ENCODE data around the gene SYT13.

Gene SYT13

GRCh38 chr11:45305874-45306623, 19.9 kb upstream of the SYT13 start:
- TF ChIP-seq PPARA (CRISPR knock-in tag; IDR thresholded peaks at IDR 0.05; ENCODE audit: borderline replicate concordance): no peak
- TF ChIP-seq TCF4 (CRISPR knock-in tag; IDR thresholded peaks at IDR 0.05; ENCODE audit: borderline replicate concordance): no peak
- TF ChIP-seq TOX (CRISPR knock-in tag; IDR thresholded peaks at IDR 0.05; ENCODE audit: borderline replicate concordance): no peak
- no peak for TF ChIP-seq GLIS3 (CRISPR knock-in tag; IDR thresholded peaks at IDR 0.05)
- TF ChIP-seq ISL1 (CRISPR knock-in tag; IDR thresholded peaks at IDR 0.05): no peak
- no peak for TF ChIP-seq ZNF8 (CRISPR knock-in tag; IDR thresholded peaks at IDR 0.05)
- no peak for TF ChIP-seq TSHZ2 (CRISPR knock-in tag; IDR thresholded peaks at IDR 0.05)
- TF ChIP-seq ESRRG (CRISPR knock-in tag; IDR thresholded peaks at IDR 0.05): no peak
- no peak for TF ChIP-seq CSDC2 (CRISPR knock-in tag; IDR thresholded peaks at IDR 0.05)
- no peak for TF ChIP-seq SNAI2 (CRISPR knock-in tag; IDR thresholded peaks at IDR 0.05)
- TF ChIP-seq ZNF70 (CRISPR knock-in tag; IDR thresholded peaks at IDR 0.05): no peak
- no peak for TF ChIP-seq ZFP3 (CRISPR knock-in tag; IDR thresholded peaks at IDR 0.05)
- no peak for TF ChIP-seq ZC3H10 (CRISPR knock-in tag; IDR thresholded peaks at IDR 0.05)
- ATAC-seq: no peak

- ATAC-seq: no peak
- TF ChIP-seq ISL1 (CRISPR knock-in tag; IDR thresholded peaks at IDR 0.05) (no peak), BACH2 (CRISPR knock-in tag; IDR thresholded peaks at IDR 0.05; ENCODE audit: borderline replicate concordance) (no peak), OSR1 (CRISPR knock-in tag; IDR thresholded peaks at IDR 0.05) (no peak), CREB5 (CRISPR knock-in tag; IDR thresholded peaks at IDR 0.05; ENCODE audit: low read depth) (no peak), ZNF70 (CRISPR knock-in tag; IDR thresholded peaks at IDR 0.05) (no peak)
Measured at GRCh38 chr11:45304992-45305335, 18.8 kb upstream of the SYT13 start.

- no peak for TF ChIP-seq ZNF8 (CRISPR knock-in tag; IDR thresholded peaks at IDR 0.05)
- no peak for TF ChIP-seq TSHZ2 (CRISPR knock-in tag; IDR thresholded peaks at IDR 0.05)
- TF ChIP-seq ESRRG (CRISPR knock-in tag; IDR thresholded peaks at IDR 0.05): no peak
- no peak for TF ChIP-seq TOX (CRISPR knock-in tag; IDR thresholded peaks at IDR 0.05; ENCODE audit: borderline replicate concordance)
- no peak for TF ChIP-seq BACH2 (CRISPR knock-in tag; IDR thresholded peaks at IDR 0.05; ENCODE audit: borderline replicate concordance)
- no peak for TF ChIP-seq POU6F1 (CRISPR knock-in tag; IDR thresholded peaks at IDR 0.05; ENCODE audit: borderline replicate concordance, low read depth)
- TF ChIP-seq CREB5 (CRISPR knock-in tag; IDR thresholded peaks at IDR 0.05; ENCODE audit: low read depth): no peak
- ATAC-seq: no peak
Measured at GRCh38 chr11:45304111-45304991, 18.2 kb upstream of the SYT13 start.

Data from SK-N-SH treated with all-trans-retinoic acid at 6 μM for 48 hours (cell line).